ENCODE data around the gene ENPEP. TPM values are rescaled to one million over a fixed set of nuclear protein-coding genes. Genes with fewer than 3 reads are reported as not detected.

ENPEP gene
- total and polyA plus RNA-seq, 4 donors = 4.5 to 41.5 (median 25.5) TPM

DNA sequence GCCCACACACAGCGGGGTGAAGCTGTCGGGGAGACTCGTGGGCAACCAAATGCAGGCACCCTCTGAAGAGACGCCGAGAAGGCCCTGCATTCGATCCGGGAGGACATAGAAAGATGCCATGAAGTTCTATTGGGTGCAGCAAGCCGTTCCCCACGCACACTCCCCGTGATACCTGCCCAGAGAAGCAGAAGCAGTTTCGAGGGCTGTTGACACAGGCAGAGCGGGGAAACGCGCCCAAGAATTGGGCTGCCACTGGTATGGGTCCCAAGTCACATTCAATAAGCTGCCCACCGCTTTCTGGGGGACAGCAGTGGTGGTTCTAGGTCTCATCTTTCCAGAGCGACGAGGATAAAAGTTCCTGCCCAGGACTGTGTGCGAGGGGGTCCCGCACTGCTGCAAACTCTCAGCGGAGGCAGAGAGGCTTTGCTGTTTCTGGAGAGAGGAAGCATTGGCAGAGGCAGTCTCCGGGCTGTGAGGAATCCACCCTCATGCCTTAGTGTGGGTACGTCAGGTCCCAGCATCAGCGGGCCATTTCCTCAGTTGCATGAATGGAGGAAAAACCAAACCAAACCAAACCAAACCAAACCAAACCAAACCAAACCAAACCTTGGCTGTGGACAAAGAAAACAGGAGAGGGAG, 136.8 kb downstream of the ENPEP start (continued):
- TF ChIP-seq, protein P1, sequence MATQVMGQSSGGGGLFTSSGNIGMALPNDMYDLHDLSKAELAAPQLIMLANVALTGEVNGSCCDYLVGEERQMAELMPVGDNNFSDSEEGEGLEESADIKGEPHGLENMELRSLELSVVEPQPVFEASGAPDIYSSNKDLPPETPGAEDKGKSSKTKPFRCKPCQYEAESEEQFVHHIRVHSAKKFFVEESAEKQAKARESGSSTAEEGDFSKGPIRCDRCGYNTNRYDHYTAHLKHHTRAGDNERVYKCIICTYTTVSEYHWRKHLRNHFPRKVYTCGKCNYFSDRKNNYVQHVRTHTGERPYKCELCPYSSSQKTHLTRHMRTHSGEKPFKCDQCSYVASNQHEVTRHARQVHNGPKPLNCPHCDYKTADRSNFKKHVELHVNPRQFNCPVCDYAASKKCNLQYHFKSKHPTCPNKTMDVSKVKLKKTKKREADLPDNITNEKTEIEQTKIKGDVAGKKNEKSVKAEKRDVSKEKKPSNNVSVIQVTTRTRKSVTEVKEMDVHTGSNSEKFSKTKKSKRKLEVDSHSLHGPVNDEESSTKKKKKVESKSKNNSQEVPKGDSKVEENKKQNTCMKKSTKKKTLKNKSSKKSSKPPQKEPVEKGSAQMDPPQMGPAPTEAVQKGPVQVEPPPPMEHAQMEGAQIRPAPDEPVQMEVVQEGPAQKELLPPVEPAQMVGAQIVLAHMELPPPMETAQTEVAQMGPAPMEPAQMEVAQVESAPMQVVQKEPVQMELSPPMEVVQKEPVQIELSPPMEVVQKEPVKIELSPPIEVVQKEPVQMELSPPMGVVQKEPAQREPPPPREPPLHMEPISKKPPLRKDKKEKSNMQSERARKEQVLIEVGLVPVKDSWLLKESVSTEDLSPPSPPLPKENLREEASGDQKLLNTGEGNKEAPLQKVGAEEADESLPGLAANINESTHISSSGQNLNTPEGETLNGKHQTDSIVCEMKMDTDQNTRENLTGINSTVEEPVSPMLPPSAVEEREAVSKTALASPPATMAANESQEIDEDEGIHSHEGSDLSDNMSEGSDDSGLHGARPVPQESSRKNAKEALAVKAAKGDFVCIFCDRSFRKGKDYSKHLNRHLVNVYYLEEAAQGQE (IDR thresholded peaks at IDR 0.05) = no peak

DNA sequence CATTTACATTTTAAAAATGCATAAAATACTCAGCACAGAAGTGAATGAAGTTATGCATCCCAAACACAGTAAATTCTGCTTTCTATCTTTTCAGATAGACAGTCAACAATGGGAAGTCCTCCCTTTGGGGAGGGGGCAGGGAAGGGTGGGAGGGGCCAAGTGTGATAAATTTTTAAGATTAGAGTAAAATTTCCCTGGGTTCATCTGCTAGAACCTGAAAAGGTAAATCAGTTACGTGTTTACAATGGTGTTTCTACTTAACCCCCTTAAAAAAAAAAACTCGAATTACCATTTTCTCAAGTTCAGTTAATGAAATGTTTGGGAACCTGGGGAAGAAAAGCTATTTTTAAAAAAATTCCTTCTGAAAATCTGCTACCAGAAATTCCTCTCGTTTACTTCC, 137.8 kb downstream of the ENPEP start:
- 15% methylated on average over 3 of the region's 3 CpGs for WGBS

DNA sequence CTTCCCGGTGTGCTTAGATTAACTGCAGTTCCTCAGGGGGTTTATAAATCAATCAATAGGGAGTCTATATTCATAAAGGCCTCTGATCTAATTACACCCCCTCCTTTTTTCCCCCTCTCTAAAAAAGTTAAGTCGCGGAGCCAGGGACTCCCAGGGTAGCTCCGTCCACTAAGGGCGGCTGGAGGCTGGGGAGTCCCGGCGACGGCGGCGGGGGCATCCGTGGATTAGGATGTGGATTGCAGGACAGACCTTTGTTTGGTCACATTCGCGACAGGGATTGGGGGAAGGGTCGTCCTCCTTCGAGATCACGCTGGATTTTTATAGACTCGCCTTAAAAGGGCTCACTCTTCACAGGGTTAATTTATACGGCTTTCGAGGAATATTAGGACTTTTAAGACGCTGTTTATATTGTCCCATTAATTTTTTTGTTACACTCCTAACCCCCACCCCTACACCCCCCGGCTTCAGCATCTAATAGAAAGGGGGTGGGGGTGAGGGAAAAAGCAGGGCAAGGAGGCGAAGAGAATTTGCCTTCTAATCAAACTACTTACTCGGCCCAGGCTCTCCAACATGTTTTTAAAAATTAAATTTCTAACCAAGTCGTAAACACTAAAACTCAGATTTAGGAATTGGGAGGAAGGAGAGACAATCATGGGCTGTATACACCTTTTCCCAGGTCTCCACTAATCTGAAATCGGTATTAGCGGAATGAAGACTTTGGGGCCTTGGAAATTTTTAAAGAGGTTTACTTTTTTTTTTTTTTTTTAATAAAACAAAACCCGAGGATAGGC, 138.4 kb downstream of the ENPEP start:
- H3K27ac ChIP-seq (ENCODE audit: low read depth in 1 of 2, low read length in 2 of 2) = no peak overlapping the region
- H3K9ac ChIP-seq (ENCODE audit: low read depth in 1 of 2, low read length in 2 of 2) = no peak overlapping the region
- 18% methylated on average over 27 of the region's 27 CpGs for WGBS
- H3K4me1 ChIP-seq (ENCODE audit: control insufficient read depth in 4 of 4, insufficient read depth in 4 of 4, low read length in 3 of 4) = peaks cover 2 to 28% (median 12%) of the 10 kb centered on the region in 4 donors
- no peak overlapping the region for H3K4me3 ChIP-seq (ENCODE audit: low read depth in 1 of 3, low read length in 3 of 3)
- H3K9me3 ChIP-seq (ENCODE audit: control insufficient read depth in 4 of 4, low read length in 3 of 4) = peaks cover 0 to 5% (median 0%) of the 10 kb centered on the region in 4 donors
- no peak for DNase-seq (ENCODE audit: low spot score)
- peaks cover 0 to 57% (median 26%) of the 10 kb centered on the region in 4 donors for H3K27me3 ChIP-seq (ENCODE audit: control insufficient read depth in 4 of 4, insufficient read depth in 4 of 4, low read length in 3 of 4)
- H3K36me3 ChIP-seq (ENCODE audit: control insufficient read depth in 4 of 4, insufficient read depth in 3 of 4, low read depth in 1 of 4, low read length in 3 of 4) = no peaks in the 10 kb centered on the region
- TF ChIP-seq, protein P1 (IDR thresholded peaks at IDR 0.05) = no peak
- TF ChIP-seq FOXA2 (IDR thresholded peaks at IDR 0.05) (no peak), TAF1 (conservative IDR thresholded peaks at IDR 0.05) (no peak), HNF4G (IDR thresholded peaks at IDR 0.05) (no peak), RAD21 (IDR thresholded peaks at IDR 0.05) (no peak), EGR1 (IDR thresholded peaks at IDR 0.05; ENCODE audit: low read depth in 2 of 2) (no peak), SP1 (IDR thresholded peaks at IDR 0.05) (no peak), NR2F2 (IDR thresholded peaks at IDR 0.05) (no peak), JUND (IDR thresholded peaks at IDR 0.05) (no peak), YY1 (IDR thresholded peaks at IDR 0.05) (no peak), HNF4A (conservative IDR thresholded peaks at IDR 0.05) (no peak), FOXA1 (IDR thresholded peaks at IDR 0.05) (no peak)
- TF ChIP-seq, protein P2, sequence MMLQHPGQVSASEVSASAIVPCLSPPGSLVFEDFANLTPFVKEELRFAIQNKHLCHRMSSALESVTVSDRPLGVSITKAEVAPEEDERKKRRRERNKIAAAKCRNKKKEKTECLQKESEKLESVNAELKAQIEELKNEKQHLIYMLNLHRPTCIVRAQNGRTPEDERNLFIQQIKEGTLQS (IDR thresholded peaks at IDR 0.05) = no peak

More for the DNA sequence above, 137.8 kb downstream of the ENPEP start:
- Histone ChIP-seq H3K36me3 (ENCODE audit: control insufficient read depth in 4 of 4, insufficient read depth in 3 of 4, low read depth in 1 of 4, low read length in 3 of 4) (no peaks in the 10 kb centered on the region), H3K27me3 (ENCODE audit: control insufficient read depth in 4 of 4, insufficient read depth in 4 of 4, low read length in 3 of 4) (peaks cover 0 to 54% (median 25%) of the 10 kb centered on the region in 4 donors), H3K9me3 (ENCODE audit: control insufficient read depth in 4 of 4, low read length in 3 of 4) (peaks cover 0 to 5% (median 0%) of the 10 kb centered on the region in 4 donors), H3K9ac (ENCODE audit: low read depth in 1 of 2, low read length in 2 of 2) (no peak overlapping the region), H3K4me3 (ENCODE audit: low read depth in 1 of 3, low read length in 3 of 3) (no peak overlapping the region), H3K4me1 (ENCODE audit: control insufficient read depth in 4 of 4, insufficient read depth in 4 of 4, low read length in 3 of 4) (peaks cover 2 to 24% (median 11%) of the 10 kb centered on the region in 4 donors), H3K27ac (ENCODE audit: low read depth in 1 of 2, low read length in 2 of 2) (no peak overlapping the region)
- no peak for TF ChIP-seq NR2F2 (IDR thresholded peaks at IDR 0.05)
- no peak for TF ChIP-seq GABPA (IDR thresholded peaks at IDR 0.05 in 1 of 2, conservative IDR thresholded peaks at IDR 0.05 in 1 of 2)
- TF ChIP-seq FOXA2 (IDR thresholded peaks at IDR 0.05) = no peak
- TF ChIP-seq, protein P3, sequence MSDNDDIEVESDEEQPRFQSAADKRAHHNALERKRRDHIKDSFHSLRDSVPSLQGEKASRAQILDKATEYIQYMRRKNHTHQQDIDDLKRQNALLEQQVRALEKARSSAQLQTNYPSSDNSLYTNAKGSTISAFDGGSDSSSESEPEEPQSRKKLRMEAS (IDR thresholded peaks at IDR 0.05) = no peak
- TF ChIP-seq FOXA1 (IDR thresholded peaks at IDR 0.05) = no peak
- TF ChIP-seq SP1 (IDR thresholded peaks at IDR 0.05) = no peak
- TF ChIP-seq TAF1 (conservative IDR thresholded peaks at IDR 0.05) = no peak
- no peak for TF ChIP-seq RAD21 (IDR thresholded peaks at IDR 0.05)
- TF ChIP-seq, protein P4, sequence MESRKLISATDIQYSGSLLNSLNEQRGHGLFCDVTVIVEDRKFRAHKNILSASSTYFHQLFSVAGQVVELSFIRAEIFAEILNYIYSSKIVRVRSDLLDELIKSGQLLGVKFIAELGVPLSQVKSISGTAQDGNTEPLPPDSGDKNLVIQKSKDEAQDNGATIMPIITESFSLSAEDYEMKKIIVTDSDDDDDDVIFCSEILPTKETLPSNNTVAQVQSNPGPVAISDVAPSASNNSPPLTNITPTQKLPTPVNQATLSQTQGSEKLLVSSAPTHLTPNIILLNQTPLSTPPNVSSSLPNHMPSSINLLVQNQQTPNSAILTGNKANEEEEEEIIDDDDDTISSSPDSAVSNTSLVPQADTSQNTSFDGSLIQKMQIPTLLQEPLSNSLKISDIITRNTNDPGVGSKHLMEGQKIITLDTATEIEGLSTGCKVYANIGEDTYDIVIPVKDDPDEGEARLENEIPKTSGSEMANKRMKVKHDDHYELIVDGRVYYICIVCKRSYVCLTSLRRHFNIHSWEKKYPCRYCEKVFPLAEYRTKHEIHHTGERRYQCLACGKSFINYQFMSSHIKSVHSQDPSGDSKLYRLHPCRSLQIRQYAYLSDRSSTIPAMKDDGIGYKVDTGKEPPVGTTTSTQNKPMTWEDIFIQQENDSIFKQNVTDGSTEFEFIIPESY (IDR thresholded peaks at IDR 0.05) = no peak
- TF ChIP-seq, protein P2 (IDR thresholded peaks at IDR 0.05) = no peak
- TF ChIP-seq YY1 (IDR thresholded peaks at IDR 0.05) = no peak
- no peak for TF ChIP-seq HNF4A (conservative IDR thresholded peaks at IDR 0.05)
- DNase-seq (ENCODE audit: low spot score) = no peak
